Measurements from ENCODE around the gene SLC25A10.

DNA sequence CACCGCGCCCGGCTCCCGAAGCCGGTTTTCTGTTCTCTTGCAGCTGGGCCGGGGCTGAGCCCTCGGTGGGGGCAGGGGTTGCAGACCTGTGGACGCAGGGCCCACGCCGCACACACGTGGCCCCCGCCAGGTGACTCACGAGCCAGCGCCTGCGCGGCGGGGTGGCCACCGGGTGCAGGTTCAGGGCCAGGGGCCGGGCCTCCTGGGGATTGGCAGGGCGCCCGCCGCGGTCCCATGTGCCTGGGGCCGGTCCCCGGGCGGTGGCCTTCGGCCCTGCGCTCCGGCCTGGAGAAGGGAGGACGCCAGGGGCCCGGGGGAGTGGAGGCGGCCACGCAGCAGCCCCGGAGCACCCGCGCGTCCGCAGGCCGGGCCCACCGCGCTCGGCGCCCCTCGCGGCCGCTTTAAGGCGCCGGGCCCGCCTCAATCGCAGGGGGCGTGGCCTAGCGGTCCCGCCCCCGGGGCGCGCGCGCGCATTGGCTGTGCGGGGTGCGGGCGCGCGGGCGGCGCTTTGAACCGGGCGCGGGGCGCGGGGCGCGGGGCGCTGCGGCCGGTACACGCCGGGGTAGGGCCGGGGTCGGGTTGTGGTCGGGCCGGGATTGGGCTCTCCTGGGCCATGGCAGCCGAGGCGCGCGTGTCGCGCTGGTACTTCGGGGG is at the start of gene SLC25A10:
- TF ChIP-seq CTCF (conservative IDR thresholded peaks at IDR 0.05; ENCODE audit: low read depth, low read length) (no peak), EZH2 (IDR thresholded peaks at IDR 0.05; ENCODE audit: low read length, unreplicated experiment) (no peak), EZH2phosphoT487 (IDR thresholded peaks at IDR 0.05; ENCODE audit: borderline replicate concordance, low read length) (peak; percentile 97)

Data from PC-3 (cell line).